COLO668 (cell line): ENCODE data around the gene PPM1L.

Experiments used
- DNase-seq: peaks from one replicate; lab custom pipeline; 2025; ENCODE audit not compliant: unreplicated experiment; lab: John Stamatoyannopoulos, UW

PPM1L gene

GRCh38 chr3:161072211-161072621 is 316.2 kb downstream of the PPM1L start:
- DNase-seq, result no peak

GRCh38 chr3:161072751-161073150 is 316.7 kb downstream of the PPM1L start:
- DNase-seq, result no peak

GRCh38 chr3:161073181-161073580 is 317.1 kb downstream of the PPM1L start:
- DNase-seq, result no peak

- DNase-seq, result no peak
Measured at GRCh38 chr3:161081633-161082032, 325.6 kb downstream of the PPM1L start.

- no peak for DNase-seq
Measured at GRCh38 chr3:161082063-161082462, 326.0 kb downstream of the PPM1L start.

GRCh38 chr3:161083131-161083530 is 327.1 kb downstream of the PPM1L start:
- no peak for DNase-seq

- no peak for DNase-seq
Measured at GRCh38 chr3:161084277-161084676, 328.2 kb downstream of the PPM1L start.

- no peak for DNase-seq
Measured at GRCh38 chr3:161093895-161094294, 337.9 kb downstream of the PPM1L start.

GRCh38 chr3:161096771-161097367 is 340.8 kb downstream of the PPM1L start:
- DNase-seq, result peak; percentile 19

- DNase-seq, result no peak
Measured at GRCh38 chr3:161100994-161101393, 345.0 kb downstream of the PPM1L start.

- DNase-seq, result no peak
Measured at GRCh38 chr3:161101609-161102008, 345.6 kb downstream of the PPM1L start.

- DNase-seq, result no peak
Measured at GRCh38 chr3:161103776-161104385, 347.9 kb downstream of the PPM1L start.

GRCh38 chr3:161104561-161105551 is 348.8 kb downstream of the PPM1L start, which contains the start of gene B3GALNT1:
B3GALNT1 (minus strand) TSS chr3:161105349; CDS start chr3:161086754, 18,595 bp downstream.
- peak; percentile 71 for DNase-seq

- DNase-seq, result no peak
Measured at GRCh38 chr3:161107311-161107710, 351.3 kb downstream of the PPM1L start.

GRCh38 chr3:161108840-161109239 is 352.8 kb downstream of the PPM1L start:
- DNase-seq, result no peak

GRCh38 chr3:161117646-161118045 is 361.6 kb downstream of the PPM1L start:
- no peak for DNase-seq

GRCh38 chr3:161126495-161126894 is 370.5 kb downstream of the PPM1L start:
- DNase-seq, result no peak
